Anterior cingulate cortex (tissue), 58 donors: Measurements from ENCODE around the gene RHOT2.

ENCODE experiments used
- DNase-seq, 58 donors: peaks; one replicate each; lab custom pipeline; 2025; lab: John Stamatoyannopoulos, UW

The RHOT2 gene

DNA sequence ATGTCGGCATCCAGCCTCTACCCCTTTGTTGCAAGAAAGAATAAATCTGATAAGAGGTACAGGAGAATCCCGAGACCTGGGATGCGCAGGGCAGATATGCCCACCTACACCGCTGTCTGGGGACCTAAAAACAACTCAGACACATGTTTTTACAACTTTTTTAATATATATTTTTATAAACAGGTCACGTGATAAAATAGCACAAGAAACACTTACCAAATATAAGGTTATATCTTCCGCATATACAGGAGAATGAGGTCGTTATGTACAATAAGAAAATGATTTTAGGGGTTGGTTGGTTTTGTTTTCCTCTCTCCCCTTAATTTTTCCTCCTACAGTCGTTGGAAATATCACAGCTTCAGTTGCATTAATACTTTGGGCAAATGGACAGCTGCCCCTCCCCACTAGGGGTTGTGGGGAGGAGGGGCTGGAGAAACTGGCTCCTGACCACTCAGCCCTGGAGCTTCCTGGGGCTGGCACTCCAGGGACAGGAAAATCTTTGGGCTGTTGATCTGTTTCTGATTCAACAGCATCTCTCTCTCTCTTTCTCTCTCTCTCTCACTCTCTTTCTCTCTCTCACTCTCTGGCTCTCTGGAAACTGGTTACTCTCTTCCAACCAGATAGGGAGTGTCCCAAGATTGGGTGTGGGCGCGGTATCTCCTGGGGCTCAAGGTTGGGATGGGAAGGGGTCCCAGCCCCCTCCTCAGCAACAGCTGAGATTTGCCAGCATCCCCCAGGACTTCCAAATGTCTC, 24.6 kb downstream of the RHOT2 start:
- DNase-seq, result no peak

DNA sequence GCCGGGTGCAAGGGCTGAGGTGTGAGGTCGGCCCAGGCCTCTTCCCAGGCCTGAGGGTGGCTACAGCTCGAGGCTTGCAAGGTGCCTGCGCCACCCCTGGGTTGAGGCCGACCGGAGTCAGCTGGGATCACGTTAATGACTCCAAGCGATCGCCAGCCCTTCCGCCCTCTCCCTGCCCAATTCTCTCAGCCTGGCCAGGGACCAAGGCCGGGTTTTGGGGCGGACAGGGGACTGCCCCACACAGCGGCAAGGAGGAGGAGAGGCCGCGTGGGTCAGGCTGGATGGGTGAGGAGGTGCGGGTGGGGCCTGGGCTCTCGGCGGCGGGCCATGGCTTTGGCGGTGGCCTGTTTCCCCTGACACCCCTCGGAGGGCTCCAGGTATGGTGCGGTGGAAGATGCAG, 25.4 kb downstream of the RHOT2 start:
- no peak for DNase-seq

DNA sequence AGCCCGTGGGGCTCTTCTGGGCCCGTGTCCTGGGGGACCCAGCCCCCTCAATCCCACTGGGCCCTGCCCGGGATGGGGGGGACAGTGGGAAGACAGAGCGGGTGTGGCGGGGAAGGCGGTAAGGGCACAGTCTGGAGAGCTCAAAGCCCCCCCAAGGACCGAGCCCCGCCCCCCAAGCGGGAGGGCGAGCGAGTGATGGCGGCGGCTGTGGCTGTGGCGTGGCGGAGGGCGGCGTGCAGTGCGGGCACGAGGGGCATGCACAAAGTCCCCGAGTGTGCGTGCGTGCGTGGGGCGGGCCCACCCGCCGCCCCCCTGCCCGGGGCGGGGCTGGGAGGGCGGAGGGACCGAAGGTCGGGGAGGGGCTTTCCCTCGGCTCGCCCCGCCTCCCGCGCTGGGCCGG, 25.8 kb downstream of the RHOT2 start:
- no peak for DNase-seq

DNA sequence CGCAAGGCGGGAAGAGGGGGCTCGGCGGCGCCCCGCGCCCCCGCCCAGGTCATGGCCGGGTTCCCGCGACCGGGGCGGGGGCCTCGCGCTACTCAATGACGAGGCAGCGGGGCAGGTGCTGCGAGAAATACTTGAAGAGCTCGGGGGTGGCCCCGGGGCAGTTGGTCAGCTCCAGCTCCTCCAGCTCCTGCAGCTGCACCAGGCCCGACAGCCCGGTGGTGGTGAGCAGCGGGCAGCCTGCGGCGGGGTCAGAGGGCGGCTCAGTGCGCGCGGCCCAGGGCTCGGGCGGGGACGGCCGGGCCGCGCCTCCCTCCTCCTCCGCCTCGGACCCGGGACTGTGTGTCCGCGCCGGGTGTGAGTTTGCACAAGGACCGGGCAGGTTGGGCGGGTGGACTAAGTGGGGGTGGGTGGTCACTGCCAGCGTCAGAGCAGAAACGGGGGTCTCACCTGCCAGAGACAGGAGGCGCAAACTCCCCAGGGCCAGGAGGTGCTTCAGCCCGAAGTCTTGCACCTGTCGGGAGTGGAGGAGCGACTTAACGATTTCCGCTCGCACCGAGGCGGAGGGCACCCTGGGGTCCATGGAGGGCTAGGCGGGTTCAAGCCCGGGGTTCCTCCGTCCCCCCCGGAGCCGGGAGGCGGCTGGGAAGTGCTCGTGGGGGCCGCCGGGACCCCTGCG, 26.4 kb downstream of the RHOT2 start:
- no peak for DNase-seq

DNA sequence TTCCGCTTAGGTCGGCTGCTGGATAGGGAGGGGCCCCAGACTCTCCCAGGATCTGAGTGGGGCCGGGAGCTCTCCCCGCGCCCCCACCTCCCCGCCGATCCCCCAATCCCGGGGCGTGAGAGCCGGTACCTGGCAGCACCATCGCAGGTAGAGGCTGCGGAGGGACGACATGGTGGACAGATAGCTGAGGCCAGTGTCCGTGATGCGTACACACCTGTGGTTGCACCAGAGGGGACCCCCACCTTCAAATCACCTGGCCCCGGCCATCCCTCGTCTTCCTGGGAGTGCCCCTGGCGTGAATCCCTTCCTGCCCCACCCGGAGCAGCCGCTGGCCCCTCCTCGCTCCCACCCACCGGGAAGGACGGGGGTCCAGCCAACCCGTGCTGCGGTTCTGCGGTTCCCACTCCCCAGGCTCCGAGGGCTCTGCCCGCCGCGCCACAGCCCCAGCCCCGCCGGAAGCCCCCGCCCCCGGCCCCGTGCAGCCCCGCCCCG, 27.0 kb downstream of the RHOT2 start:
- DNase-seq, result no peak

DNA sequence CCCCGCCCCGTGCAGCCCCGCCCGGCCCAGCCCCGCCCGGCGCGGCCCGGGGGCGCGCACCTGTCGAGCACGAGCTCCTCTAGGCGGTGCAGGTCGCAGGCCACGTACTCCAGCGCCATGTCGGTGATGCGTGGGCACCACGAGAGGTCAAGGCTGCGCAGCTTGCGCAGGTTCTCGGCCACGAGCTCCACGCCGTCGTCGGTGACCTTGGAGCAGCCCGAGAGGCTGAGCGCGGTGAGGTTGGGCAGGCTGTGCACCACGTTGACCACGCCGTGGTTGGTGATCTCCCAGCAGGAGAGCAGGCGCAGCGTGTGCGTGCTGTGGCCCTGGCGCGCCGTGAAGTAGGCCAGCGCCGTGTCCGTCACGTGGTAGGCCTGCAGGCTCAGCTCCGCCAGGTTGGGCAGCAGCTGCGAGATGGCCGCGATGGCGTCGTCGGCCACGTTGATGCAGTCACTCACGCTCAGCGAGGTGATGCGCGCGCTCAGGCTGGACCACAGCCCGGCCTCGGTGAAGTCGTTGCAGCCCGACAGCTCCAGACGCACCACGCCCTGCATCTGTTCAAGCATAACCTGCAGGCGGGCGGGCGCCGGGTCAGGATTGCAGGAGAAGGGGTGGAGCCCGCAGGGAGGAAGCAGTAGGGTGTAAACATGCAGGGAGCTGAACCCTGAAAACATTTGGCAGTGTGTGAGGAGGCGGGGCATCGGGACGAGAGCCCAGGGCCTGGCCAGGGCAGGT, 27.6 kb downstream of the RHOT2 start:
- peak in 23 of 58 donors; percentile 11 to 73 (median 44) for DNase-seq

DNA sequence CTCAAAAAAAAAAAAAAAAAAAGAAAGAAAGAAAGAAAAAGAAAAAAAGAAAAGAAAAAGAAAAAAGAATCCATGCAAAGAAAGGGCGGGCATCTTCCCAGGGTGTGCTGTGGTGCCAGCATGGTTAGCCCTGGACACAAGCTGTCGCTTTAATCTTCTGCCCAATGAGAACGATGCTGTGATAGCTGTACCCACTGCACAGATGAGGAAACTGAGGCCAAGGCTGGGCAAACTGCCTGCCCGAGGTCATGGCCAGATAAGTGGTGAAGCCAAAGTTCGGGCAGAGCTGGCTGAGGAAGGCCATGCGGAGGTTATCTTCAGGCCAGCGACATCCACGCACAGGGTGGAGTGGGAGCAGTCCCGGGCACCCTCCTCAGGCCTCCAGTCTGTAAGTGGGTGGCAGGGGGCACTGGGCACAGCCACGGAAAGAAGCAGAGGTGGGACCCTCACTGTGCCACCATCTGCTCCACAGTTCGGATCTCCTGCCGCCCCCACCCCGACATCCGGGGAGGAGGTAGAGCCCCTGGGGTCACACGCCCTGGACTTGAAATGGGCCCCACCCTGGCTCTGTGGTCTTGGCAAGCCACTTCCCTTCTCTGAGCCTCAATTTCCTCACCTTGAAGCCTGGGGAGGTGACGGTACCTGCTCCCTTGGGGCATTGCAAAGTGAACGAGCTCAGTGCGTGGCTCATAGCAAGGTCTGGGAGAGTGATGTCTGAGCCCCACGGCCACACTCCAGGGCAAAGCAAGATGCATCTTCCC, 31.2 kb downstream of the RHOT2 start:
- no peak for DNase-seq

DNA sequence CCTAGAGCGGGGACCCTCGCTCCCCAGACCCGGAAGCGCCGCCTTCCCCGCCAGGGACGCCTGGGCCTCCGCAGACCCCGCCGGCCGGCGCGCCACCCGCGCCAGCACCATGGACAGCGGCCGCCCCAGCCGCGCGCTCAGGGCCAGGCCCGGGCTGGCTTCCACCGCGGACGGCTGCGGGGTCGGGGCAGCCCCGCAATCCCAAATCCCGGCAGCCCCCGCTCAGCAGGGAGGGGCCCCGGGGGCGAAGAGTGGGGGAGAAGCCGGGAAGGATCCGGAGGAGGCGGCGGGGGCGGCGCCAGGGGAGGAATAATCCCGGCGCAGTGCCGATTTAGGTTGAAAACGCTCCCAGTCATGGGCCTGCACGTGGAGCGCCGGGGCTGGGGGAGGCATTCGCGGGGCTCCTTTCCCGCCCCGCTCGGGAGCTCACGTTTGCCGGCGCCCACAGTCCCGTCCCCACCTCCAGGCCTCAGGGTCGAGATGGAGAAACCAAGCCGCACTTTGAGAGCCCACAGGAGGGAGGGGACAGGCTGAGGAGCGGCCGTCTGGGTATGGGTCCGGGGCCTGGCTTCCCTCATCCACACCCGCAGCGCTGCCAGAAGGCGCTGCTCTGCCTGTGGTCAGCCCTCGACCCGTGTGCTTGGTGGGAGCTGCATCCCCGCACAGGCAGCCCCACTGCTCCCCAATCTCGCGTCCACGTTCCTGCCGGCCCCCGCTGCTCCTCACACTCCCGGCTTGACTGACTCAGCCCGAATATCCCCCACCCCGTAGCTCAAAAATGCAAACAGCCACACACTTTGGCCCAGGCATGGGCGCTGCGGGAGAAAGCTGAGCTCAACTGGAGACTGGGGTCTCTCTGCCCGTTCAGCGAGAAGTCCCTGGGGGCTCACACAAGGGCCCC, 33.0 kb downstream of the RHOT2 start:
- DNase-seq, result peak in 3 of 58 donors; percentile 23 to 29 (median 25)

DNA sequence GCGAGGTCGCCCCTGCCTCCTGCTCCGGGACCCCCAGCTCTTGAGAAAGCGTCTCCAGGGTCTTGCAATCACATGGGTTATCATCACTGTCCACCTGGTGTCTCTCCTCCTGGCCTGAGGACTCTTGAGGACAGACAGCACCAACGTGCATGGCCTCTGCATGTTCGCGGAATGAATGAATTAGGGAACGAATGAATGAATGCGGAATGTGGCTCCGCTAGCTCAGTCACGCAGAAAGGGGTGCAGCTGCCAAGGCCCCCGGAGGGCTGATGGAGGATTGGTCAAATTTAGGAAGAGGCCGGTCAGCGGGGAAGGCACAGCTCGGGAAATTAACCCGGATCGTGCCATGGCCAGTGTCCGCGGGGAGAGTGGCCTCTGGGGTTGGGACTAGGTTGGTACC, 34.4 kb downstream of the RHOT2 start:
- DNase-seq, result no peak

DNA sequence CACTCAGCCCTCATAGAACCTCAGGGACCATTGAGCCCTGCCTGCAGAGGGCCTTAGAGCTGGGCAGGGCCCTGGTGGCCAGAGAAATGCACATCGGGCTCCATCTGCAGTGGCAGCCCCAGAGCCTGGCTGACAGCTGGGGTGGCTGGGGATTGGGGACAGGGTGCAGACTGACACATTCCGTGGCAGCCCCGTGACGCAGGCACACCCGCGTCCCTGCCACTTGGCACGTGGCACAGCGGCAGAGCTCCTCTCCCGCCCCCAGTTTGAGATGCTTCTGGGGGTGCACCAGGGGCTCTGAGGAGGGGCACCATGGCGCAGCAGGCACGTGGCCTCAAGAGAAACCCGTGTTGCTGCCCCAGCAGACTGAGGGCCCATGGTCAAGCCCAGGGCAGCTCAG, 35.5 kb downstream of the RHOT2 start:
- DNase-seq, result peak in 10 of 58 donors; percentile 18 to 68 (median 36)

DNA sequence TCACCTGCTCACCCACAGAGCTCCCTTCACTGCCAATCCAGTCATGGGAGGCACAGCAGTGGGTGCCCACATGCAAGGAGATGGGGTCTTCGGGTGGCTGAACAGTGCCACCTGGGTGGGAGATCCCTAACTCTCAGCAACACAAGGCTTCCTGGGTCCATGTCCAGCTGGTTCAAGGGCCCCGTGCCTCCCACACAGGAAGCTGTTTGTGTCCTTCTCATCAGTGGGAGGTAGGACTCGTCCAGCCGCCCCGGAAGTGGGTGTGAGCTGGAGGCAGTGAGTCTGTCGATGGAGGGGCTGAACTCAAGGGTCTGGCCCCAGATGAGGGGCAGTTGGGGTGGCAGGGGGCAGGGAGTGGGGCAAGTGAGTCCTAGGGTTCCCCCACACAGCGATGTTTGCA, 36.1 kb downstream of the RHOT2 start:
- no peak for DNase-seq

DNA sequence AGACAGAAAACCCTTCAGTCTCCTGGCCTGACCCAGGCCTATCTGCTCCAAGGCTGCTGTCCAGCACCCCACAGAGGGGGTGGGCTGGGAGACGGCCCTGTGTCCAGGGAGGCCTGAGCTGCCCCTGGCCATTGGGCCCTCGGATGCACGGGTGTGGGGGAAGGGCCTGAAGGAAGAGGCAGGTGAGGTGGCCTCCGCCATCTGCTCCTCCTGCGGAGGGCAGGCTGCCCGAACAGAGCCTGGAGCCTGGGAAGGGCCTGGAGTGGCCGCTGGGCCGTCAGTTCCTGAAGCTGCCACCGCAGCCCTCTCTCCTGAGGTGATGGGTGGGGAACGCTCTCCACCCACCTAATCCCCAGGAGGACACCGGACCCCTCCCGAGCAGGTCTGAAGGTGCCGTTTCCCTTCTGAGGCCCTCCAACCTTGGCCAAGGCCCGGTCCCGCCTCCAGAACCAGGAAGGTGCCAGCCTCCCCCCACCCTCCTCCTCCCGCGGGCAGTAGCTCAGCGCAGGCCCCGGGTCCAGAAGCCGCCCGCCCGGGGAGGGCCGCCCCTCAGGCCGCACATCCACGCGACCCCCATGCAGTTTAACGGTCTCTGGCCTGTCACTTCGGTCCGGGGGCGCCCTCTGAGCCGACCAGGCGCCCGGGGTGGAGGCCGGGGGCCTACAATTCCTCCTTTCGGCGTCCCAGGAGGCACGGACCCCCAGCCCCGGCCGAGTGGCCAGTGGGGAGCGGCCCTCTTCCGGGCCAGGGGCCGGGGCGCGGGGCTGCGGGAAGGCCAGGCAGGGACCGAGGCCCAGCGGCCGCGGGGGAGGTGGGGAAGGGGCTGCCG, 36.8 kb downstream of the RHOT2 start:
- DNase-seq, result no peak

DNA sequence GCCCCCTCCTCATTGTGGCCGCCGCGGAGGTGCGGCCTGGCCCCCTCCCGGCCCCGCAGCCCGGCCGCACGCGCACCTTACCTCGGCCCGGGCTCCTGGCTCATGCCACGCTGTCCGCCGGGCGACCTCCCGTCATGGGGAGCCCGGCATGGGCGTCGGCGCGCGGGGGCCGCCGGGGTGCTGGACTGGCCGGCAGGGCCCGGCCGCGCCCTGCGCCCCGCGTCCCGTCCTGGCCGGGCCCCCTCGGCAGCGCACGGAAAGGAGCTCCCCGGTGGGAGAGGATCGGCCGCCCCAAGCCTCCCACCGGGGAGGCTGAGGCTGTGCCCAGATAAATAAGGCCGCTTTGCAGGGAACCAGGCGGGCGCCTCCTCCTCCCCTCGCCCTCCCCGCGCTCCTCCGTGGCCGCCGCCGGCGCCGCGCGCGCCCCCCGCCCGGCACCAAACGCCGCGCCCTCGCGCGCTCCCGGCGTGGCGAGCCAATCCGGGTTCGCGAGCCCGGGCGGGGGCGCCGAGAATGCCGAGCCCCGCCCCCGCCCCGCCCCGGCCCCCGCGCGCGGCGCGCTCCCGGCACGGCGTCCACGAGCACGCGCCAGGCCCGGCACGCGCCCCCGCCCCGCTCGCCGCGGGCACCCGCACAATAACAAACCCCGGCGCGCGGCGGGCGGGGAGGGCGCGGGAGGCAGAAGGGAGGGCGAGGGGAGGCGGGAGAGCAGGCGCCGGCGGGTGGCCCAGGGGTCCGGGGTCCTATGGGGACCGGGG, 37.7 kb downstream of the RHOT2 start, which contains the start of gene FBXL16:
Gene FBXL16, minus strand, starts transcription at position 371 of the 758 bp plus-strand sequence. CDS start 8,396 bp downstream, outside the sequence.
- DNase-seq, result peak in 46 of 58 donors; percentile 20 to 85 (median 57)

DNA sequence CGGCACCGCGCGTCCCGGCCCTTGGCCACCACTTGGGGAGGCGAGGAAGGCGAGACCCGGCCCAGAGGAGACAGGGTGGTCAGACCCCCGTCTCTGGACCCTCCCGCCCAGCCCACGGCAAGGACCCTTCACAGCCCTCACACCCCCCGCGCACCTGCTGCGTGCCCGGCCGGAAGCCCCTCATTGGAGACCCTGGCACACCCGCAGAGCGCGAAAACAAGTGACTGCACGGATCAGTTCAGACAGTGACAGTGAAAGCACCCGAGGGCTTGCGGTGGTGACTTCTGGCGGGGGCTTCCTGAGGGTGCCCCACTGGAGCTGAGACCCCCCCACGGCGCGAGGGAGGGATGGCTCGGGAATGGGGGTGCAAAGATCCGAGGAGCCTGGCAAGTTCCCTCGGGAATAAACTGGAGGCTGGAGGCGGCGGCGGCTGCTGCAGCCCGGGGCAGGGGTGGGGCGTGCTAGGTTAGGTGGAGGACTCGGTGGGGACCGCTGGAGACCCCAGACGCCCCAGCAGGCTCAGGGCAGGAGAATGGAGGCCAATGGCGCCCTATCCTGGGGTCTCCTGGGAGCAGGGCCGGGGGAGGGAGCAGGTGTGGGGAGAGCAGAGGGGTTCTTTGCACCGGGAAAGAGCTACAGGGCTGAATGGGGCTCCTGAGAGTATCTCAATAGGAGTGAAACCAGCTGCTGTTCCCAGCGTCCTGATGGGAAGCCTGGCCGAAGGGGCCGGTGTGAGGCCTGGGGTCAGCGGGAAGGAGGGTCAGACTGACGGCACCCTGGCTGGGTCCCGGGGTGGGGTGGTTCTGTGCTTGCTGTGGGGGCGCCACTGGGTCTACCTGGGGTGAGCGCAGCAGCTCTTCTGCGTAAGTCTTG, 38.5 kb downstream of the RHOT2 start:
- DNase-seq, result no peak

DNA sequence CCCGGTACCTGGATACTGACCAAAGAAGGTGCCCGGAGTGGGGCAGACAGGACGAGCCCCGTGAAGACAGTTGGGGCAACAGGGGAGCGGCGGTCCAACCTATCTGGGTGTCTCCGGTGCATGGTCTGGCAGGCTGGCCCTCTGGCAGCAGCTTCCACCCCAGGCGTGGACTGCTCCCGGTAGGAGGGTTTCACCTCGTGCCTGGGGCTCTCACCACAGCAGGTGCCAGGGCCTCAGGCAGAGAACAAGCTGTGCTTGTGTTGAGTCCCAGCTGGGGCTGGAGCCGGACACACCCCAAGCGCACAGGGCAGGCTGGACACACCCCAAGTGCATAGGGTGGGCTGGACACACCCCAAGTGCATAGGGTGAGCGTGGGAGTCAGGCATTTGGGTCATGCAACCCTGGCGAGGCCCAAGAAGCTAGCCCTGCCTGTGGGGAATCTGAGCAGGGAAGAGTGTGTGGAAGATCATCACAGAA, 39.2 kb downstream of the RHOT2 start:
- no peak for DNase-seq

DNA sequence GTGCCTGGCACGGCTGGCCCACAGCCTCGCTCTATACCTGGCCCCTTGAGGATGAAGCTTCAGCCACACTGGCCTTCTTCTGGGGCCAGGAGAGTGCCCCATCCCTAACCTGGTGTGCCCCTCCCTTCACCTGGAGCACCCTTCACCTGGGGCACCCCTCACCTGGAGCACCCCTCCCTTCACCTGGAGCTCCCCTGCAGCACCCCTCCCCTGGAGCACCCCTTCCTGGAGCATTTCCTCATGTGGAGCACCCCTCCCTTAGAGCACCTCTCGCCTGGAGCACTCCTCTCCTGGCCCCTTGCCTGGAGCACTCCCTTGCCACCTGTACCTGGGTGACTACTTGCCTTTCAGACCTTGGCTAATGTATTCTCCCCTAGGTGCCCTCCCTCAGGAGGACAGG, 40.1 kb downstream of the RHOT2 start:
- DNase-seq, result no peak

DNA sequence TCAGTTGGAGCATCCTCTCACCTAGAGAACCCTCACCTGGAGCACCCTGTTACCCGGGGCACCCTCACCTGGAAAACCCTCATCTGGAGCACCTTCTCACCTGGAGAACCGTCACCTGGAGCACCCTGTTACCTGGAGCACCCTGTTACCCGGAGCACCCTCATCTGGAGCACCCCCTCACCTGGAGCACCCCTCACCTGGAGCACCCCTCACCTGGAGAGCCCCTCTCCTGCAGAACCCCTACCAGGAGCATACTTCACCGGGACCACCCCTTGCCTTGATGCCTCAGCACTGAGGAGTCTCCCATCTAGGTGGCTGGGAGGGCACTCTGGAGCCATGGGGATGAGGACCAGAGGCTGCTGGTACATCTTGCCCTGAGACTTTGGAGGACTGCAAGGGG, 41.0 kb downstream of the RHOT2 start:
- no peak for DNase-seq
